DMS53 treated with DMSO at 0.1 percent for 48 hours (cell line): ENCODE data around the gene HCRT.
"Not testable (repeated sequence)": the region's sequence is repeated elsewhere in the genome, so short reads cannot be mapped to it uniquely, and the experiment has no call there.

ENCODE experiments used
- DNase-seq: peaks from one replicate; lab custom pipeline; 2025; ENCODE audit not compliant: unreplicated experiment; lab: John Stamatoyannopoulos, UW

The HCRT gene

DNA sequence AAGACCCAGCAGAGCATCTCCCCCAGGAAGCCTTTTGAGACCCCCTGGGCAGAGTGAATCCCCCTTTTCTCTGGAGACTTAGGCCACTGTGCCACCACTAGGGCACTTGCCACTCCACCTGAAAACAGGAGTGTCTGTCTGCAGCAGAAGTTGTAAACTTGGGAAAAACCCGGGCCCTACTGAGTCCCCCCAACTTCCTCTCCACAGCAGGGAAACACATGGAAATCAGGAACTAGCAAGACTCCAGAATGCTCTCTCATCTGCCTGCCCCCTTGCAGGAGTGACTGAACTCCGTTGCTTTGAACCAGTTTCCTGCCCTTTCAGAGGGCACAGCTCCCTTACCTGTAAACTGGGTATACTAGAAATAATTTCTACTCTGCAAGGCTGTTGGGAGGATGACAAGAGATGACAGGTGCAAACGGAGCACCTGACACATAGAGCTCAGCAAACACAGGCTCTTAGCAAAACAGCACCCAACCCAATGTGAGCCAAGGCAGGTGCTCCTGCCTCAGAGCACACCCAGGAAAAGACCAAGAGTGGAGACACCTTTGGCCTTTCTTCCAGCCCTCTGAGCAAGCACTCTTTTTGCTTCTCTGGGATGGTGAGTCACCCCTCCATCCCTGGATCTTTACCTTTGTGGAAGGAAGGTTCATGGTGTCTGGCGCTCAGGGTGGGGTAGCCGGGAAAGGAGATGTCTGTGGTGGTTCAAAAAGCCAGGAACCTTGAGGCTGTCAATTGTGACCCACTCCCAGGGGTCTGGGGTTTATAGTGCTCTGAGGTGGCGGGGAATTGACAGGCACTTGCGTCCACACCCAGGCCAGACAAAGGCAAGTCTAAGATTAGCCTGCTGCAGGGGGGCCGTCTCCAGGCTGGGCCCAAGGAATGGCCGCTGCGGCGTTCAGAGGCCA is at the start of gene HCRT:
HCRT (minus strand) TSS at position 740 of the 908 bp plus-strand sequence; CDS start at position 653, 87 bp downstream.
- peak; percentile 54 for DNase-seq

DNA sequence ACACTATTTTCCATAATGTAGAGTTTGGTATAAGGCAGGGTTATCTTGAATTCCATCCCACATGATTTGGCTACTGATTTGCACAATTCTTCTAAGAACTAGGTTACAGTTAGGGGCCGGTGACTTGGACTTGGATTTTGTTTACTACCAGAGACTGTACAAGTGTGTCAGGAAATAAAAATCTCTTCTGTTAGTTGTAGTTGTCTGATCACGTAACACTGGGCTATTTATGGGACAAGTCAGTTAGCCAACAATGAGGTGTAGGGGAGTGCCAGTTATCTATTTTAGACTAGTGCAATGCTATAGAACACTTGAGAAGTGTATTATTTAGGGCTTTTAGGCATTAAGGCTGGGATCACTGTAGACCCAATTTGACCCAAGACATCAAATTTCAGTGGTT is 48.7 kb upstream of the HCRT start:
- DNase-seq: no peak

DNA sequence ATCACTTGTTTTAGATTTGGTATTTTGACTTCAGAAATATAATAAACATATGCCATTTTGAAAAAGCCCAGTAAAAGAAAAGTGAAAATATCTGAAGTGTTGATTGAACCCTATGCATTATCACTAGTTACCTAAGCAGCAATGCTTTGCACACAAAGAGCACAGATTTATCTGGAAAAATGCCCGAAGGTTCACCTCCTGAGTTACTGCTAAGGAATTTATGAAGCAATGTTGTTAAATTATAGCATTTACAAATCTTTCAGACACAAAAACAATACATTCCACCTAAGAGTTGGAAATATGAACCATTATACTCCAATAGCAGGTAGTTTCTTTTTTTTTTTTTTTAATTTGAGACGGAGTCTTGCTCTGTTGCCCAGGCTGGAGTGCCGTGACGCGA is 47.9 kb upstream of the HCRT start:
- no peak for DNase-seq

DNA sequence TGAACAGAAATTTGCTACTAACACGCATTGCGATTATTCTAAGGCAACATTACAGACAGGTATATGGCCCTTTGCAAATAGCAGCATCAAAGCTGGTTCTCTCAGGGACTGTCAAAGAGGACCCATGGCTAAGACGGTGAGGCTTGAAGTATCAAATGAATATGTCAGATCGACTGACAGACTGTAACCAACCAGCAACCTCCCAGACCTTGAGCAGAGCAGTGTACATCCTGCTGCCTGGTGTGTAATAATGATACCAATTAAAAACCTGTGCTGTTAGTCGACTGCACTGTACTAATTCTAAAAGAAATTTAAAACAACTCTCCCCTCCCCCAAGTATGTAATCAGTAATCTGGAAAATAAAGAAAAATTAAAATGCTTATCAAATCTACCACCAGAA is 45.0 kb upstream of the HCRT start:
- no peak for DNase-seq

DNA sequence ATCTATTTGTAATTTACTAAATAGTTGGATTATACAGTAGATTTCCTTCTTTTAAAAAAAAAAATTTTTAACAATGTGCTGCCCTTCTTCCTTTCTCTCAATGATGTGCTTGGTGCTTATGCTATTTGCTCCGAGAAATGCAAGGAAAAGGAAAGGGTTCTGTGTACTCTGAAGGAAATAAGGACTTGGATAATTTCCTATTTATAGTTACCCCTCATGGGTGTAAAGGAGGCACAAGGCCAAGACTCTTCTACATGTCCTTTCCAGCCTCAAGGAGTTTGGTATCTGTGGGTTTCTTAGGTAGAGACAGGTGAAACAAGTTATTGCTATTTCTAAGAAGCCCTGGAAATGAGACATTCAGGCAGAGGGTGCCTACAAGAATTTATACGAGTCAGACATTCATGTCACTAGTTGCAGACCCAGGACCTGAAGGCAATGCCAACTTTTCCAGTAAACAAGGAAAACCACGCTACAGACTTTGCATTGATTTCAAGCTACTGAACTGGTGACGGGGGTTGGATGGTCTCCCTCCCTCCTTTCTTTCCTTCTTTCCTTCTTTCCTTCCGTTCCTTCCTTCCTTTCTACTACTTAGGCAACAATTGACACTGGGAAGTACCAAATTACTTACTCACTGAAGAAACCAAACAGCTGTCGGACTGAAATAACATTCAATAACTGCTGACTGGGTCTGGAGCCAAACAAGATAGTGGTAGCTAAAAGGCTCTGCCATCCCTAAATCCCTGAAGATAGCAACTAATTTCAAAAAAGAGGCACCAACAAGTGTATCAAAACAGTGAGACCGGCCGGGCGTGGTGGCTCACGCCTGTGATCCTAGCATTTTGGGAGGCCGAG is 42.8 kb upstream of the HCRT start:
- no peak for DNase-seq

GRCh38 chr17:42225646-42226045 is 40.4 kb upstream of the HCRT start:
- DNase-seq: no peak

DNA sequence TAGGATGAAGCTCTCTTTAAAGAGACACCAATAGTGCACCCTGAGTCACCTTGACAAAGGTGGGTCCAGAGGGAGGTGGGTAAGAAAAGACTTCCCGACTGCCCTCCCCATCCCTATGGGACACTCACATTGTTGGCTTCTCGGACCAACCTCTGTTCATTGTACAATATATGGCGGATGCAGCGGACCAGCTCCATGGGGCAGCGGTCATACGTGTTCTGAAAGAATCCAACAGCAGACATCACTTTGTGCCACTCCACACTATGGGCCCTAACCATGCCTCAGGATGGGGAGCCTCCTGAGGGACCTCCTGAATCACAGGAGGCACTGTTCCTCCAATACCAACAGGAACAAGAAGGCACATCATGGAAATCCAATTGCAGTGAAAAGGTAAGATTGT is 39.4 kb upstream of the HCRT start:
- no peak for DNase-seq

GRCh38 chr17:42221886-42222745 is 36.9 kb upstream of the HCRT start:
- DNase-seq: peak; percentile 26

- DNase-seq: not testable (repeated sequence)
Observed at GRCh38 chr17:42219280-42219679, 34.0 kb upstream of the HCRT start.

DNA sequence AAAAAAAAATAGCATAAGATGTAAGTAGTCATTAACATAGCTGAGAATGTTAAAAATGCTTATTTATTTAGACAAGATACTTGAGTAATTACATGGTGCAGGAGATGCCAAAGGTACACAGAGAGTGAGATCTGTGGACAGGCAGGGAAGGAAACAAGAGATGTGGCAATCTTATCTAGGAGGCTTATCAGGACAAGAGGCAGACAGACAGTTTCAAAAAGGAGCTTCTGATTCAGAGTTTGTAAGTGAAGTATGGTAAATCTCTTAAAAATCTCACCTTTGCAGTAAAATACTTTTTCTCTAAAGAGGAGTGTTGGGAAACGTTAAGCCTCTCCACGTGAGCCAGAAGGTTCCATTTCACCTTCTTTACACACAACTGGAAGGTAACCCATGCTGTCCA is 28.9 kb upstream of the HCRT start:
- no peak for DNase-seq

- DNase-seq: no peak
Observed at GRCh38 chr17:42212382-42212781, 27.1 kb upstream of the HCRT start.

DNA sequence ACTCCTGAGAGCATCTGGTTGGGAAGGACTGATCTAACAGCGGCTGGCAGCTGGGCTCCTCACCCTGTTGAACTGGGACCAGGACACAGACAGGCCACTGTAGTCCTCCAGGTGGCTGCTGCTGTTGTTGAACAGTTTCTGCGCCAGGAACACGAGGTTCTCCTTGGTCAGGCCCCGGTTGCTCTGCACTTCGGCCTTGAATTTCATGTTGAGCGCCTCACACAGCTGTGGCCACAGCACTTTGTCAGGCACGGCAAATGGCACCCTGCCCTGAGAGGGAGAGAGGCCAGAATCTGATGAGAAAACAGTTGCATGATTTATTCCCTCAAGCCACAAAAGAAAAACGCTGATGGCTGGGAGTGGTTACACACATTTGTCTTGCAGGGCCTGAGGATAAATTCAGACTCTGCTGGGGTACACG is 26.7 kb upstream of the HCRT start:
- DNase-seq: not testable (repeated sequence)

- no peak for DNase-seq
Observed at GRCh38 chr17:42210046-42210445, 24.8 kb upstream of the HCRT start.

GRCh38 chr17:42206153-42206612 is 20.9 kb upstream of the HCRT start:
- not testable (repeated sequence) for DNase-seq

DNA sequence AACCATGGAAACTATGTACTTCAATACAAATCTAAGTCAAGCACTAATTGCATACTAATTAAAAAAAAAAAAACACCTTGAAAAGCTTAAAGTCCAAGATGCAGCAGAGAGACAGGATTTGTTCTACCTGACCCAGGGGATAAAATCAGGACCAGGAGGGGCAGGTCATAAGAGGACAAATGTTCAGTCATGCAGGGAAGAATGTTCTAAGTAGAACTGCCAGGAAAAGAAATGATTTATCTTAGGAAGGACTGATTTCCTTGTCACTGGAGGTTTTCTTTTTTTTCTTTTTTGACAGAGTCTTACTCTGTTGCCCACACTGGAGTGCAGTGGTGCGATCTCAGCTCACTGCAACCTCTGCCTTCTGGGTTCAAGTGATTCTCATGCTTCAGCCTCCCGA is 18.1 kb upstream of the HCRT start:
- no peak for DNase-seq

- no peak for DNase-seq
Observed at GRCh38 chr17:42202696-42203095, 17.4 kb upstream of the HCRT start.

GRCh38 chr17:42202159-42202558 is 16.9 kb upstream of the HCRT start:
- DNase-seq: no peak

DNA sequence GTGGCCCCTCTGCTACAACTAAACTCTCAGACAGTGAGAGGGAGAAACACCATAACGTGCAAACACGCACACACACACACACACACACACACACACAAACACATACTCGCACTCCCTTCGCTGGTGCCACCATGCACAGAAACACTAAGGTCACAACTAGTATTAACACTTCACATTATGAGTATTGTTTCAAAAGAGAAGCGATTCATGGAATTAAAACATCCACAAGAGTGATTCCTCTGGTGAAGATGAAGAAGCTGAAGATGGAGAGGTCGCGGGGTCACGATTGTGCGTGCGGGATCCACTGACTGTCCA is 16.2 kb upstream of the HCRT start:
- DNase-seq: no peak

- DNase-seq: no peak
Observed at GRCh38 chr17:42200706-42201457, 15.6 kb upstream of the HCRT start.

DNA sequence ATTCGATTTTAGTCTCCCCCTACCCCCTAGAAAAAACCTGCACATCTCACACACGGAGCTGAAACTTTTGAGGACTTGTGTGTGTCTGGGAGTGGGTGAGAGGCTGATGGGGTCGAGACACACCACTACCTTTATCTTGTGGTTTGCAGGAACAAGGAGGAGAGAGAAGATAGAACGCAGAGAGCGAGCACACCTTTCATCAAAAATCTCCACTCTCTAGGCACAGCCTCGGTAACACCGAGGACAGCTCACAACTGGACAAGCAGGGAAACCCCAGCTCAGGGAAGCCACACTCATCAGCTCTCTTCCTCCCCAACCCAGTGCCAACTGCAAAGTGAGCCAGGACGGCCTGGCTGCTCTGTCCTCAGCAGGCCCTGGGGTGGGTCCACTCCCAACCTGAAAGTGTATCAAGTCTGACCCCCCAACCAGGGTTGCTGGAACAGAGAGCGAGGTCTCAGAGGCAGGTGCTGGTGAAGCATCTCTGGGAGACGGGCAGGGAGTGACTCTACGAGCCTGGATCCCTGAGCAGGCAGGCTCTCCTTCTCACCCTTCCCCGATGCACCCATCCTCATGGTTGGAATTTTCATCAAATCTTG is 14.3 kb upstream of the HCRT start:
- DNase-seq: no peak
